ENCODE results near the gene TANGO6.
"Not testable (repeated sequence)": the region's sequence is repeated elsewhere in the genome, so short reads cannot be mapped to it uniquely, and the experiment has no call there.

Gene TANGO6

DNA sequence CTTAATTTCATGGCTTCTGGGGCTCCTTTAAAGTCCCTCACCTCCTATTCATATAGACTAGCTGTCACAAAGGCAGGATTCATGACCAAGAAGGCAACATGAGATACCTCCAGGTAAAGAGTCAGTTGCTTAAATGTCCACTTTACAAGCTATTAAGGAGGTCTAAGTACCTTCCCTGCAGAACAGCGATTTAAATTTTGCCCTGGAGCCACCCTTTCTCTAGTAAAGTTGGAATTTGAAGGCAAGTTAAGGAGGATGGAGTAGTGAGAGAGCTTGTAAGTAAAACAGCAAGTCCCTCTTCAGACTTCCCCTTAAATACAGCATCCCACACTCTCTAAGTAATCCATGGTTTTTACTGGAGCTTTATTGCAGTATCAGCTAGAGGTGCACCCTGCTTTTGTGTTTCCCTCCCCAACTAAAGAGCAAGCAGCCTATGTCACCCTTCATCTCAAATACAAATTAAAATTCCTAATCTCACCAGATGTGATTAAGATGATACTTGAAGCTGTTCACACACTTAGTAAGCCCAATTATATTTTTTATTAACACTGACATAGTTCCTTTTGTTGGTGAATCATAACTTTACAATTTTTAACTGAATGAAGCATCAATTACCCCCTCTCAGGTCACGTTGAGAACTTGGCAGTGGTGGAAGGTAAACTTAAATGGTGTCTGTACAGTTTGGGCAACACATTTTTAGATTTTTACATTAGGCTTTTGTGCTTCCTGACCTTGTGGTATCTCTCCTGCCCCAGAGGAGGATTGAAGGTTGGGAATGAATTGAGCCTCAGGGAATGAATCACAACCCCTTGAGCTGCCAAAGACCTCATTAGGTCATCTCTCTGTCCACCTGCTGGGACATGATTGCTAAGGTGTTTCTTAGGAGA lies 108.9 kb downstream of the TANGO6 start:
- no peak for FAIRE-seq
- no peak for DNase-seq (ENCODE audit: extremely low spot score, insufficient read length, low read depth)

DNA sequence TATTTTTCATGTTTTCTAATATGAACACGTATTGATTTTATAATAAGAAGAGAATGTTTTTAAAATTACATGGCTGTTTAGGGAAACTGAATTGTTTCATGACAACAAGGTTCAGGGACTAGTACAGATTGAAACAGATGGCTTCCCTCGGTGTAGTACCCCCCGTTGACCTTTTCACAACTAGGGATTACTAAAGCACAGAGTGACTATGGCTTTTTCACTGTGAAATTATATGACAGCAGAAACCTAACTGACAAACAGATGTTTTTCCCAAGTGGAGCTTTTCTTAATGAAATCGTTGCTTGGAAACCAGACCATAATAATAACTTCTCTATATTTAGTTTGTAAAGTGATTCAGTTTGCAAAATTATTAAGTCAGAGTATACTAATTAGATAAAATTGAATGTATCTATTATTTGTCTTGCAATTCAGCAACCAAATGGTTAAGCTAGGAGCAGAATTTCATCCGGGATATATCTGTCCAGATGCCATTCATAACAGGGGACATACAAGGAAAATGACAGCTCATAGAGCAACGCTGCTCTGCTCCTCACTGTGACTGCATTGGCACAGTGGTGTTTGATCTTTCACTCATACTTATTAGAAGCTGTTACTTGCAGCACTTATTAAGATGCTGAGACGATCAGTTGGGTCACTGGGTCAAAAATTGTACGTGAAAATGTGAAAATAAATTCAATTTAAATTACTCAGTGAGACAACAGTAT lies 111.7 kb downstream of the TANGO6 start:
- DNase-seq (ENCODE audit: extremely low spot score, insufficient read length, low read depth) (no peak), FAIRE-seq (no peak)

GRCh38 chr16:68960910-68961309 lies 117.6 kb downstream of the TANGO6 start:
- DNase-seq (ENCODE audit: extremely low spot score, insufficient read length, low read depth) = no peak
- FAIRE-seq = no peak

DNA sequence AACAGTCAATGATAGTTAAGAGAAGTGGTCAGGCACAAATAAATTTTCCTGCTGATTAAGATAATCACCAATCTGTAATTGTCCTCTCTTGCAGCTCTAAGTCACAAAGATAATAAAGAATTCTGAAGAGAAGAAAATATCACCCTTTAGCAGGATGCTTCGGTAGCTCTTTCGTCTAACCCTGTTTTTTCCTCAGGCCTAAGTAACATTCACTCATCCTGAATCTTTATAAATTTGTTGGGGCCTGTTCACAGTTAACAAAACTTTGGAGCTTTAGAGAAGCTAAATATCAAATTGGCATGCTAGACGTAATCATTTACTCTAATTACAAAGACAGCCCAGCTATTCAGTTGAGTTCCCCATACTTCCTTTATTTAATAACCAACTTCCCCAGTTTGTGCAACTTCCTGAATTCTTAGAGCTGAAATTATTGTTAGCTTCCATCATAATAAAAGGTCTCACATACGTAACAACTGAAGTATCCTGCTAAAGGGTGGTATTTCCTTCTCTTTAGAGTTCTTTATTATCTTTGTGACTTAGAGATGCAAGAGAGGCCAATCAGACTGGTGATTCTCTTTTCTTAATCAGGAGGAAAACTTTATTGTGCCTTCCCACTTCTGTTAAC lies 118.6 kb downstream of the TANGO6 start:
- no peak for DNase-seq (ENCODE audit: extremely low spot score, insufficient read length, low read depth)
- no peak for FAIRE-seq

DNA sequence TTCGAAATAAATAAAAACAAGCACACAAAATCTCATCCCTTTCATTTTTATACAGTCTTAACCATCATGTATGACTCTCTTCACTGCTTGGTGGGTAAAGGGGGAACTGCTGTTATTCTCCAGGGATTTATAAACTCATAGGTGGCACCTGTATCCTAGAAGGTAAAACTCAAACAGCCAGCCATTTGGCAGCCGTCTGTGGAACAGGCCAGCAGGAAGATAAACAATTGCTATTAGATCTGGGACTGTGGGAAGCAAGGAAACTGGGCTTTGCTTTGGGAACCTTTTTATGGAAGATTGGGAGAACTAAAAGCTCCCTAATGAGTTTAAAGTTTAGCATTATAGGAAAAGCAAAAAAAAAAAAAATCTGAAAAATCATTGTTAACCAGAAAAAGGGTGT lies 126.0 kb downstream of the TANGO6 start:
- no peak for FAIRE-seq

GRCh38 chr16:68972013-68972412 lies 128.7 kb downstream of the TANGO6 start:
- DNase-seq (ENCODE audit: extremely low spot score, insufficient read length, low read depth) = no peak
- no peak for FAIRE-seq

More for the DNA sequence above, 126.0 kb downstream of the TANGO6 start:
- no peak for DNase-seq (ENCODE audit: extremely low spot score, insufficient read length, low read depth)

- DNase-seq (ENCODE audit: extremely low spot score, insufficient read length, low read depth) (no peak), FAIRE-seq (no peak)
These were observed 129.4 kb downstream of the TANGO6 start for GRCh38 chr16:68972720-68973119.

DNA sequence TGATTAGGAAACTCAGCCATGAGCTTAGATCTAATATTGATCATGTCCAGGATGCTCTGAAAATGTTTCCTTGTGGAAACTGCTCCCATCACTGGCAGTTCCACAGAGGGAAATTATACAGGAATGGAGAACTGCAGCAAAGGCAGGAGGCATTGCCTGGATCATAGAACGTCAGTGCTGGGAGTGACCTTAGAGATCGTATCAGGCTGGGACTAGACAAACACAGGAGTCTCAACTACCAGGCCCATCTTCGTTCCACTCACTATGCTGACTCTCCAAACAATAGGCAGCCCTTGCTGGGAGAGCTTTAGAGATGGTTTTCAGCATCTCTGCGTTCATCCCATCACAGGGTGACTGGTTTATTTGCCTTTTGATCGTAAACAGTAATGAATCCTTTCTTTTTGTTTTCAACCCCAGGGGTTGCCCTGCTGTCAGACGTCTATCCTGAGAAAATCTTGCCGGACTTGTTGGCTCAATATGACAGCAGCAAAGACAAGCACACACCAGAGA lies 130.3 kb downstream of the TANGO6 start:
- DNase-seq (ENCODE audit: extremely low spot score, insufficient read length, low read depth) (no peak), FAIRE-seq (no peak)

GRCh38 chr16:68978303-68978954 lies 135.1 kb downstream of the TANGO6 start:
- no peak for DNase-seq (ENCODE audit: extremely low spot score, insufficient read length, low read depth)
- FAIRE-seq = no peak

GRCh38 chr16:68980695-68981315 lies 137.5 kb downstream of the TANGO6 start:
- DNase-seq (ENCODE audit: extremely low spot score, insufficient read length, low read depth) = no peak
- FAIRE-seq = no peak

DNA sequence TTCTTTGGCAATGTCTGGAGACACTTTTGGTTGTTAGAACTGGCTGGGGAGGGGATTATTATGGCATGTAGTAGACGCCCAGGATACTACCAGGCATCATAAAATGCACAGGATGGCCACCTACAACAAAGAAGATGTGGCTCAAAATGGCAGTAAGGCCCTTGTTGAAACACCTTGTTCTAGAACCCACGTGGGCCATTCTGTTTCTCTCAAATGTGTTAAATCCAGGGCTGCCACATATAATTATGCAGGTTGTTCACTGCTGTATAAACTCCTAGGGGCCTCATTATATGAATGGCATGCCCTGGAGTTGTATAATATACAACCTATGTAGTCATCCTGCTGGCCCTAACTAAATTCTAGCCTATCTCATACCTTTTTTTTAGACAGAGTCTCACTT lies 138.6 kb downstream of the TANGO6 start:
- DNase-seq (ENCODE audit: extremely low spot score, insufficient read length, low read depth) = no peak

DNA sequence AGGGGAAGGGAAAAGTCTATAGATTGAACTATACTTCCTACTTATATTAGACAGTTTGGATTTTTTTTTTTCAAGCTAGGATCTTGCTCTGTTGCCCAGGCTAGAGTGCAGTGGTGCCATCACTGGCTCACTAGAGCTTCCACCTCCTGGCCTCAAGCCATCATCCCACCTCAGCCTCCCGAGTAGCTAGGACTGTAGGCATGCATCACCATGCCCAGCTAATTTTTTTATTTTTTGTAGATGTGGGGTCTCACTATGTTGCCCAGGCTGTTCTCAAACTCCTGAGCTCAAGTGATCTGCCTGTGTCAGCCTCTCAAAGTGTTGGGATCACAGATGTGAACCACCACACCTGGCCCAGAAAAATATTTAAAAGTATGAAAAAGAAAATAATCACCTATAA lies 141.1 kb downstream of the TANGO6 start:
- DNase-seq (ENCODE audit: extremely low spot score, insufficient read length, low read depth) (no peak), FAIRE-seq (no peak)

More for the DNA sequence above, 138.6 kb downstream of the TANGO6 start:
- no peak for FAIRE-seq

GRCh38 chr16:68985268-68985667 lies 141.9 kb downstream of the TANGO6 start:
- FAIRE-seq (no peak), DNase-seq (ENCODE audit: extremely low spot score, insufficient read length, low read depth) (no peak)

GRCh38 chr16:68985855-68986254 lies 142.5 kb downstream of the TANGO6 start:
- DNase-seq (ENCODE audit: extremely low spot score, insufficient read length, low read depth) (no peak), FAIRE-seq (no peak)

DNA sequence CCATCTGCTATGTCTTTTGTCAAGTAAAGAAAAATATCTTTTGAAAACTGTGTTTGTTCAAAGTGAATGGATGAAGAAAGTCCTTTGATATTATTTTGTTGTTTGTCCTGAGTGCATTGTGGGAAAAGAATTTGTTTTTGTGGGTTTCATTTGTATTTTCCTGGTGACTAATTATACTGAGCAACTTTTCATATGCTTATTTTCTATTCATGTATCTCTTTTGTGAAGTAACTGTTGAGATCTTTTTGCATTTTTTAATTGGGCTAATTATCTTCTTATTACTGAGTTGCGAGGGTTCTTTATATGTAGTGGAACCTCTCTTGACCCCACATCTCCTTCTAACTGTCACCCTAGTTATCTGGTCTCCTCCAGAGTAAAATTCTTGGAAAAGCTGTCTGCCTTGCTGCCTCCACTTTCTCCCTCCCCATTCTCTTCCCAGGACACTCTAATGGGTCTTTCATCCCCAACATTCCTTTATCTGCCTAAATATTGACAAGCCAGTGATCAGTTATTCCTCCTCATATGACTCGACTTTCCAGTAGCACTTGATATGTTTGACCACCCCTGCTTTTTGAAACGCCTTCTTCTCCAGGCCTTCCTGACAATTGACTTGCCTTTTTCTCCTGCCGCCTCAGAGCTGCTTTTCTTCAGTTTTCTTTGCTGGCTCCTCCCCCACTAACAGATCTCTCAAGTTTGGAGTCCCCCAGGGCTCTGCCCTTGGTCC lies 144.6 kb downstream of the TANGO6 start:
- FAIRE-seq = no peak
- DNase-seq (ENCODE audit: extremely low spot score, insufficient read length, low read depth) = no peak

DNA sequence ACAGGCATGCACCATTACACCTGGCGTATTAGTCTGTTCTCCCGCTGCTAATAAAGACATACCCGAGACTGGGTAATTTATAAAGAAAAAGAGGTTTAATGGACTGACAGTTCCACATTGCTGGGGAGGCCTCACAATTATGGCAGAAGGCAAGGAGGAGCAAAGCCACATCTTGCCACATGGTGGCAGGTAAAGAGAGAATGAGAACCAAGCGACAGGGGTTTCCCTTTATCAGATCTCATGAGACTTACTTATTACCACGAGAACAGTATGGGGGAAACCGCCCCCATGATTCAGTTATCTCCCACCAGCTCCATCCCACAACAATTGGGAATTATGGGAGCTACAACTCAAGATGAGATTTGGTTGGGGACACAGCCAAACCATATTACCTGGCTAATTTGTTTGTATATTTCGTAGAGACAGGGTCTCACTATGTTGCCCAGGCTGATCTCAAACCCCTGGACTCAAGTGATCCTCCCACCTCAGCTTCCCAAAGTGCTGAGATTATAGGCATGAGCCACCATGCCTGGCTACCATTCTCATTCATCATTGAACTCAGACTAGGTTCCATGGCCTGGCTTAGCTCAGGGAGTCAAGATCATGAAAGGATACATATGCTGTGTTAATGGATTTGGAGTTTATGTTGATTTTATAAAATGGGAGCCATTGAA lies 147.0 kb downstream of the TANGO6 start:
- FAIRE-seq = not testable (repeated sequence)

DNA sequence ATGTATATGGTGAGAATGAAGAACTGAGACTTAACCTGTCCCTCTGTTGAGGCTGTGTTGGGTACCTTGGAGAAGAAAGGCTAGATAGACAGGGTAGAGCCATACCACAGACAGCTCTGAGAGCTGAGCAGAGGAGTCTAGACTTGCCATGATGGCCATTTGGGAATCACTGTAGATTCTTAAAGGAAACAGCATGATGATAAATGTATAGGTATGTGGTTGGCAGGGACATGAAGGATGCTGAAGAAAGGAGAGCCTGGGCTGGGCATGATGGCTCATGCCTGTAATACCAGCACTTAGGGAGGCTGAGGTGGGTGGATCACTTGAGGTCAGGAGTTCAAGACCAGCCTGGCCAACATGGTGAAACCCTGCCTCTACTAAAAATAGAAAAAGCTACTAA lies 147.7 kb downstream of the TANGO6 start:
- FAIRE-seq (no peak), DNase-seq (ENCODE audit: extremely low spot score, insufficient read length, low read depth) (no peak)

More for the DNA sequence above, 147.0 kb downstream of the TANGO6 start:
- DNase-seq (ENCODE audit: extremely low spot score, insufficient read length, low read depth) = not testable (repeated sequence)

DNA sequence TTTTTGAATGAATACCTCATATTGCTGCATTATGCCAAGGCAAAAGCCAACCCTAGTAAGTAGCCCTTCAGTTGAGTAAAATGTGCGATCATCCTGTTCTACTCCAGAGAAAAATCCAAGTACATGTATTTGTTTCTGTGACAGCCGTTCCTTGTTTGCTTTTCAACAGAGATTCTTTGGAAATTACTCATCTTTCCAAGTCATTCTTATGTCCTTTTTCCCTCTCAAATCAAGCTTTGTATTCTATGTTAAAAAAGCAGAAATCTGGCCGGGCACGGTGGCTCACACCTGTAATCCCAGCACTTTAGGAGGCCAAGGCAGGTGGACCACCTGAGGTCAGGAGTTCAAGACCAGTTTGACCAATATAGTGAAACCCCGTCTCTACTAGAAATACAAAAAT lies 149.2 kb downstream of the TANGO6 start:
- FAIRE-seq (no peak), DNase-seq (ENCODE audit: extremely low spot score, insufficient read length, low read depth) (no peak)
